B cell (primary cell): ENCODE data around the gene HP1BP3. TPM values are rescaled to one million over a fixed set of nuclear protein-coding genes. Genes with fewer than 3 reads are reported as not detected.

Experiments used
- ATAC-seq: fragments of 200-7000 bp; cut with Tn5 transposase; one replicate; pipeline ENCODE4 v1.10.0; 2021; ENCODE audit warnings: low read depth, mild to moderate bottlenecking, moderate number of reproducible peaks, moderate library complexity
- CTCF ChIA-PET: fragments of 350-600 bp; sonication (Branson Sonifier 250); formaldehyde crosslinking; loops from one replicate; lab custom pipeline; 2021; ENCODE audit warnings: antibody characterized with exemption, inconsistent platforms; lab: Charles Lee
- POLR2A ChIA-PET: fragments of 350-600 bp; sonication (Branson Sonifier 250); formaldehyde crosslinking; loops from one replicate; lab custom pipeline; 2021; ENCODE audit warnings: antibody characterized with exemption; lab: Charles Lee
- DNase-seq: peaks from one replicate; pipeline ENCODE4 v3.0.0; 2013
- H2AFZ ChIP-seq: 2 replicates; pipeline ENCODE4 v1.6.1; 2012; ENCODE audit warnings: mild to moderate bottlenecking, low read depth, low read length; ENCODE audit not compliant: insufficient read depth, poor library complexity, severe bottlenecking
- H3K27ac ChIP-seq, 2 donors: 1 replicate in 1 of 2; 2 replicates in 1 of 2; pipeline ENCODE4 v1.5.1; 2012 to 2013; ENCODE audit warnings: low read length in 2 of 2, mild to moderate bottlenecking in 2 of 2, moderate library complexity in 1 of 2
- H3K27me3 ChIP-seq, 4 experiments: fragments of 200-600 bp in 1 of 4; sonication (generic) in 1 of 4; replicated peaks in 1 of 4; 1 replicate in 2 of 4; 2 replicates in 2 of 4; pipeline versions ENCODE4 v1.6.1 to v1.7.0; 2013 to 2016; ENCODE audit warnings: low read length in 3 of 4, mild to moderate bottlenecking in 2 of 4, mixed read lengths in 1 of 4, moderate library complexity in 1 of 4; ENCODE audit not compliant: insufficient read depth in 4 of 4, control insufficient read depth in 3 of 4; ENCODE audit errors: control extremely low read depth in 1 of 4
- H3K36me3 ChIP-seq, 2 experiments: replicated peaks in 1 of 2; 1 replicate in 1 of 2; 2 replicates in 1 of 2; pipeline versions ENCODE4 v1.6.1 to v1.7.1; 2013; ENCODE audit warnings: low read length in 1 of 2; ENCODE audit not compliant: insufficient read depth in 2 of 2, control insufficient read depth in 1 of 2; ENCODE audit errors: control extremely low read depth in 1 of 2, extremely low read depth in 1 of 2
- H3K4me1 ChIP-seq, 2 donors: fragments of 200-600 bp in 1 of 2; sonication (generic) in 1 of 2; 1 replicate in 1 of 2; 2 replicates in 1 of 2; pipeline versions ENCODE4 v1.5.1 to v1.6.1; 2013 to 2017; ENCODE audit warnings: low read length in 2 of 2; ENCODE audit not compliant: control insufficient read depth in 2 of 2, insufficient read depth in 2 of 2
- H3K4me2 ChIP-seq: replicated peaks from 2 replicates; pipeline ENCODE3; 2012; ENCODE audit warnings: mild to moderate bottlenecking, low read depth, low read length; ENCODE audit not compliant: poor library complexity, severe bottlenecking
- H3K4me3 ChIP-seq, 5 experiments: fragments of 200-600 bp in 1 of 5; sonication (generic) in 1 of 5; 1 replicate in 3 of 5; 2 replicates in 2 of 5; pipeline versions ENCODE4 v1.5.1 to v1.7.0; 2011 to 2016; ENCODE audit warnings: low read length in 4 of 5, mild to moderate bottlenecking in 4 of 5, low read depth in 2 of 5, control low read depth in 1 of 5, moderate library complexity in 1 of 5; ENCODE audit not compliant: insufficient read depth in 1 of 5; ENCODE audit errors: control extremely low read depth in 1 of 5, extremely low read depth in 1 of 5
- H3K79me2 ChIP-seq: fragments of 200-600 bp; sonication (generic); one replicate; pipeline ENCODE4 v1.6.0; 2016; ENCODE audit warnings: low read length; ENCODE audit not compliant: control insufficient read depth, insufficient read depth
- H3K9ac ChIP-seq: fragments of 200-600 bp; sonication (generic); 2 replicates; pipeline ENCODE4 v1.6.1; 2017; ENCODE audit warnings: mild to moderate bottlenecking, low read length, moderate library complexity
- H3K9me3 ChIP-seq, 3 donors: one replicate each; pipeline versions ENCODE4 v1.6.1 to v1.7.1; 2013; ENCODE audit warnings: low read length in 2 of 3; ENCODE audit not compliant: control insufficient read depth in 2 of 3, insufficient read depth in 1 of 3; ENCODE audit errors: control extremely low read depth in 1 of 3
- H4K20me1 ChIP-seq: 2 replicates; pipeline ENCODE4 v1.6.0; 2012; ENCODE audit warnings: mild to moderate bottlenecking, low read length; ENCODE audit not compliant: insufficient read depth, control insufficient read depth, poor library complexity, severe bottlenecking
- H3K27ac Mint-ChIP-seq: one replicate; pipeline ENCODE4 v1.8.0; 2021; ENCODE audit warnings: mixed read lengths
- H3K27me3 Mint-ChIP-seq: one replicate; pipeline ENCODE4 v1.8.0; 2021; ENCODE audit warnings: mixed read lengths
- H3K4me1 Mint-ChIP-seq: one replicate; pipeline ENCODE4 v1.8.0; 2021; ENCODE audit warnings: mixed read lengths
- H3K4me3 Mint-ChIP-seq: one replicate; pipeline ENCODE4 v1.8.0; 2021; ENCODE audit warnings: mixed read lengths
- H3K9me3 Mint-ChIP-seq: one replicate; pipeline ENCODE4 v1.8.0; 2022; ENCODE audit warnings: mixed read lengths; ENCODE audit not compliant: insufficient read depth
- EZH2 ChIP-seq: IDR thresholded peaks from 2 replicates; pipeline ENCODE4 v1.6.1; 2012; ENCODE audit warnings: borderline replicate concordance, low read depth, mild to moderate bottlenecking, moderate library complexity, low read length; ENCODE audit not compliant: insufficient read depth, poor library complexity, severe bottlenecking
- WGBS: methylation state at CpG from one replicate; pipeline ENCODE4 v1.1.5; 2013; ENCODE audit warnings: missing lambda C conversion rate; ENCODE audit not compliant: insufficient coverage; 5-methylcytosine and 5-hydroxymethylcytosine counted together
- intact Hi-C: fragments of 100-400 bp; cut with micrococcal nuclease; formaldehyde crosslinking; loops from one replicate; pipeline ENCODE4 v1.10.0; 2022
- polyA plus RNA-seq: library from polyadenylated mRNA; depleted of rRNA; stranded (reverse); fragments of >200 nt; gene quantifications from 2 replicates; pipeline ENCODE4 v1.2.3, GENCODE V29; 2012
- total RNA-seq, 2 donors: library from RNA; stranded (reverse); fragments of 120-200 nt in 1 of 2; gene quantifications; 1 replicate in 1 of 2; 2 replicates in 1 of 2; pipeline versions ENCODE4 v1.2.3 to v1.2.4, GENCODE V29; 2013 to 2022
- TF ChIP-seq, protein P1 (sequence below): fragments of 200-600 bp; IDR thresholded peaks from one replicate; pipeline ENCODE4 v1.8.0; 2022; ENCODE audit warnings: antibody characterized with exemption, mild to moderate bottlenecking

The HP1BP3 gene
- total and polyA plus RNA-seq, 2 donors (not counting 1 experiment from before 2014, with no cell fraction given): 147 to 303 TPM

- Mint-ChIP-seq H3K4me1 (no peaks in the 10 kb centered on the region), H3K9me3 (peaks cover 2% of the 10 kb centered on the region), H3K4me3 (no peak overlapping the region), H3K27me3 (peaks cover 5% of the 10 kb centered on the region), H3K27ac (no peak overlapping the region)
- H3K9ac ChIP-seq: no peak overlapping the region
- no peak overlapping the region for H2AFZ ChIP-seq
- TF ChIP-seq, protein P1, sequence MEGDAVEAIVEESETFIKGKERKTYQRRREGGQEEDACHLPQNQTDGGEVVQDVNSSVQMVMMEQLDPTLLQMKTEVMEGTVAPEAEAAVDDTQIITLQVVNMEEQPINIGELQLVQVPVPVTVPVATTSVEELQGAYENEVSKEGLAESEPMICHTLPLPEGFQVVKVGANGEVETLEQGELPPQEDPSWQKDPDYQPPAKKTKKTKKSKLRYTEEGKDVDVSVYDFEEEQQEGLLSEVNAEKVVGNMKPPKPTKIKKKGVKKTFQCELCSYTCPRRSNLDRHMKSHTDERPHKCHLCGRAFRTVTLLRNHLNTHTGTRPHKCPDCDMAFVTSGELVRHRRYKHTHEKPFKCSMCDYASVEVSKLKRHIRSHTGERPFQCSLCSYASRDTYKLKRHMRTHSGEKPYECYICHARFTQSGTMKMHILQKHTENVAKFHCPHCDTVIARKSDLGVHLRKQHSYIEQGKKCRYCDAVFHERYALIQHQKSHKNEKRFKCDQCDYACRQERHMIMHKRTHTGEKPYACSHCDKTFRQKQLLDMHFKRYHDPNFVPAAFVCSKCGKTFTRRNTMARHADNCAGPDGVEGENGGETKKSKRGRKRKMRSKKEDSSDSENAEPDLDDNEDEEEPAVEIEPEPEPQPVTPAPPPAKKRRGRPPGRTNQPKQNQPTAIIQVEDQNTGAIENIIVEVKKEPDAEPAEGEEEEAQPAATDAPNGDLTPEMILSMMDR: no peak
- TF ChIP-seq EZH2: no peak
- H3K9me3 ChIP-seq: no peaks in the 10 kb centered on the region
- ChIA-PET POLR2A (no interaction called here), CTCF (interaction anchor here (0.6 to 1.1 kb wide), 5 partner anchors 9 to 1016 kb away, joined by 3 to 5 read pairs (median 3); no protein-coding TSS in a partner anchor)
- no peaks in the 10 kb centered on the region for H3K27me3 ChIP-seq
- intact Hi-C loops: no loop called here
- no peaks in the 10 kb centered on the region for H3K4me1 ChIP-seq
- 10% methylated on average over 3 of the region's 5 CpGs for WGBS
- no peaks in the 10 kb centered on the region for H4K20me1 ChIP-seq
- no peaks in the 10 kb centered on the region for H3K36me3 ChIP-seq
- ATAC-seq: no peak
- no peak overlapping the region for H3K4me2 ChIP-seq
- no peak for DNase-seq
- no peak overlapping the region for H3K27ac ChIP-seq
- no peaks in the 10 kb centered on the region for H3K79me2 ChIP-seq
- no peak overlapping the region for H3K4me3 ChIP-seq
These were observed 80.3 kb downstream of the HP1BP3 start for GRCh38 chr1:20706841-20707240.

DNA sequence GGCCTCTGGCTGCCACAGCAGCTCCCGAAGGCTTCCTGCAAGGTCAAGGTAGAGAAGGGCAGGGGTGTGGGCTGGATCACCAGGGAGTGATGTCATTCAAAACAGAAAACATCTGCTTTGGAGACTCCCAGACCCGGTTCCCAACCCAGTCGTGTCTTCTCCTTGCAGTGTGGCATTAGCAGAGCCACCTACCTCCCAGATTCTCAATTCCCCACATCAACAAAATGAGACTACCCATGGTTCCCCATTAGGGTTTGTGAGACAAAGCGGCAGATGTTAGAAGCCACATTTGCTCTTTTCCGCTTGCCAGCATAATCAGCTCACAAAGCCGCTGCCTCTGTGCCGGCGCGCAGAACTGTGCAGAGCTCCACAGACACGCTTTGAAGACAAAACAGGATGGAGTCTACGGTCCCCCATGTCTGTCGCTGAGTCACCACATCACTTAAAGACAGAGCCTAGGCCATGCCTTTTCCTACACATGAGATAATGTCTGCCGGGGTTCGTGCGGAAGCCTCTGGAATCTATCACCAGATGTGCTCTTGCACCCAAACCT, 81.8 kb downstream of the HP1BP3 start:
- Histone ChIP-seq H3K4me3 (no peak overlapping the region), H2AFZ (no peak overlapping the region), H3K9me3 (no peaks in the 10 kb centered on the region), H3K4me2 (no peak overlapping the region), H3K27me3 (no peaks in the 10 kb centered on the region), H3K36me3 (no peaks in the 10 kb centered on the region), H3K9ac (no peak overlapping the region), H3K79me2 (no peaks in the 10 kb centered on the region), H3K4me1 (no peaks in the 10 kb centered on the region), H4K20me1 (no peaks in the 10 kb centered on the region), H3K27ac (no peak overlapping the region)
- CTCF ChIA-PET: no interaction called here
- H3K4me3 Mint-ChIP-seq: no peak overlapping the region
- peaks cover 2% of the 10 kb centered on the region for H3K9me3 Mint-ChIP-seq
- DNase-seq: no peak
- intact Hi-C loops: no loop called here
- peaks cover 5% of the 10 kb centered on the region for H3K27me3 Mint-ChIP-seq
- no peaks in the 10 kb centered on the region for H3K4me1 Mint-ChIP-seq
- 96% methylated on average over 13 of the region's 15 CpGs for WGBS
- no peak for ATAC-seq
- POLR2A ChIA-PET: no interaction called here
- no peak for TF ChIP-seq EZH2
- TF ChIP-seq, protein P1: no peak
- no peak overlapping the region for H3K27ac Mint-ChIP-seq
